Measurements from ENCODE around the gene SNAPC1. TPM values are rescaled to one million over a fixed set of nuclear protein-coding genes. Genes with fewer than 3 reads are reported as not detected.

Gene SNAPC1
- total RNA-seq, 1 donor from 2014 or later = 17.1 TPM

DNA sequence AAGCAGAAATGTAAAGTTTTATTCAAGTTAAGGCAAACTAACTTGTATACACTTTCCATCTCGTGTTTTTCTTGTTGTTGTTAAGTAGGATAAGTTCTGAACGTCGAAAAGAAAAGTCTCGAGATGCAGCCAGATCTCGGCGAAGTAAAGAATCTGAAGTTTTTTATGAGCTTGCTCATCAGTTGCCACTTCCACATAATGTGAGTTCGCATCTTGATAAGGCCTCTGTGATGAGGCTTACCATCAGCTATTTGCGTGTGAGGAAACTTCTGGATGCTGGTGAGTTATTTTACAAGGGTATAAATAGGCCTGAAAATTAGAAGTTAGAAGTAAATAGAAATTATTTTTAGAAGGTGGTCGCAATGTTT lies 41.9 kb upstream of the SNAPC1 start:
- DNase-seq (ENCODE audit: low read depth) (no peak), FAIRE-seq (no peak)
- no peaks in the 10 kb centered on the region for H3K27me3 ChIP-seq (ENCODE audit: control insufficient read depth, insufficient read depth, low read length)
- no peak for TF ChIP-seq CTCF (IDR thresholded peaks at IDR 0.05; ENCODE audit: insufficient read depth, low read length, severe bottlenecking)
- H3K4me3 ChIP-seq (ENCODE audit: low read depth, low read length) = no peak overlapping the region
- peaks cover 10% of the 10 kb centered on the region for H3K36me3 ChIP-seq (ENCODE audit: control insufficient read depth, insufficient read depth, low read length)

DNA sequence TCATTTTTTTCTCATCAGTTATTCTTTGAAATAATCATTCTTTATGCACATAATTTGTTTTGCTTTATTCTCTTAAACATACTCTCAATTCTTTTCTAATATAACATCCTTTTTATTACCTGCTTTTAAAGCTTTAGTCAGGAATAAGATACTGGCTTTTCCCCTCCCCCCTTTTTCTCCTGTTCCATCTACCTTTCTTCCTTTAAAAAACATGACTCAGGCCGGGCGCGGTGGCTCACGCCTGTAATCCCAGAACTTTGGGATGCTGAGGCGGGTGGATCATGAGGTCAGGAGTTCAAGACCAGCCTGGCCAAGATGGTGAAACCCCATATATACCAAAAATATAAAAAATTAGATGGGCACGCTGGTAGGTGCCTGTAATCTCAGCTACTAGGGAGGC lies 41.5 kb upstream of the SNAPC1 start:
- H3K36me3 ChIP-seq (ENCODE audit: control insufficient read depth, insufficient read depth, low read length) = peaks cover 10% of the 10 kb centered on the region
- FAIRE-seq = no peak

GRCh38 chr14:61724133-61724532 lies 38.1 kb upstream of the SNAPC1 start:
- no peak for TF ChIP-seq CTCF (IDR thresholded peaks at IDR 0.05; ENCODE audit: insufficient read depth, low read length, severe bottlenecking)
- H3K4me3 ChIP-seq (ENCODE audit: low read depth, low read length) = no peak overlapping the region
- H3K36me3 ChIP-seq (ENCODE audit: control insufficient read depth, insufficient read depth, low read length) = peaks cover 17% of the 10 kb centered on the region
- DNase-seq (ENCODE audit: low read depth) (no peak), FAIRE-seq (no peak)
- no peaks in the 10 kb centered on the region for H3K27me3 ChIP-seq (ENCODE audit: control insufficient read depth, insufficient read depth, low read length)

More for the DNA sequence above, 41.5 kb upstream of the SNAPC1 start:
- no peak overlapping the region for H3K4me3 ChIP-seq (ENCODE audit: low read depth, low read length)
- no peak for TF ChIP-seq CTCF (IDR thresholded peaks at IDR 0.05; ENCODE audit: insufficient read depth, low read length, severe bottlenecking)
- no peaks in the 10 kb centered on the region for H3K27me3 ChIP-seq (ENCODE audit: control insufficient read depth, insufficient read depth, low read length)
- DNase-seq (ENCODE audit: low read depth) = peak; percentile 31

GRCh38 chr14:61726778-61727658 lies 35.2 kb upstream of the SNAPC1 start:
- Histone ChIP-seq H3K4me3 (ENCODE audit: low read depth, low read length) (no peak overlapping the region), H3K27me3 (ENCODE audit: control insufficient read depth, insufficient read depth, low read length) (no peaks in the 10 kb centered on the region), H3K36me3 (ENCODE audit: control insufficient read depth, insufficient read depth, low read length) (peaks cover 19% of the 10 kb centered on the region)
- FAIRE-seq (no peak), DNase-seq (ENCODE audit: low read depth) (no peak)
- TF ChIP-seq CTCF (IDR thresholded peaks at IDR 0.05; ENCODE audit: insufficient read depth, low read length, severe bottlenecking) = no peak

GRCh38 chr14:61730756-61731373 lies 31.4 kb upstream of the SNAPC1 start:
- no peaks in the 10 kb centered on the region for H3K27me3 ChIP-seq (ENCODE audit: control insufficient read depth, insufficient read depth, low read length)
- DNase-seq (ENCODE audit: low read depth) = no peak
- TF ChIP-seq CTCF (IDR thresholded peaks at IDR 0.05; ENCODE audit: insufficient read depth, low read length, severe bottlenecking) = no peak
- peaks cover 14% of the 10 kb centered on the region for H3K36me3 ChIP-seq (ENCODE audit: control insufficient read depth, insufficient read depth, low read length)
- no peak overlapping the region for H3K4me3 ChIP-seq (ENCODE audit: low read depth, low read length)
- no peak for FAIRE-seq
